GM19193 (cell line): ENCODE measurements around the gene PRR23E.

Experiments
- POLR2A ChIP-seq: IDR thresholded peaks from 4 replicates; pipeline ENCODE4 v1.6.1; 2011; ENCODE audit not compliant: insufficient read depth, insufficient read length; ENCODE audit errors: extremely low read depth

The PRR23E gene, protein sequence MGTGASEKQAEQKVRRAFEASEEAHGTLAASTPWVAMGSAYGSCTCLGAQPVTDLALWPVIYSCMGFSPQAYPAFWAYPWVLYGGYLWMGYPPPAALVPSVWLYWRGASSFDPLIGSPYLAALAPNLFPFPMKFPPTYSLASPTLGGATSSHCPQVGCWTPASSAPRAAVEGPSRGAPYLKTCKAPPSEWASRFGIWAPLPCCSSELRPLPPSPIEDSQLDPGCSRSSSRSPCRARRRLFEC

DNA sequence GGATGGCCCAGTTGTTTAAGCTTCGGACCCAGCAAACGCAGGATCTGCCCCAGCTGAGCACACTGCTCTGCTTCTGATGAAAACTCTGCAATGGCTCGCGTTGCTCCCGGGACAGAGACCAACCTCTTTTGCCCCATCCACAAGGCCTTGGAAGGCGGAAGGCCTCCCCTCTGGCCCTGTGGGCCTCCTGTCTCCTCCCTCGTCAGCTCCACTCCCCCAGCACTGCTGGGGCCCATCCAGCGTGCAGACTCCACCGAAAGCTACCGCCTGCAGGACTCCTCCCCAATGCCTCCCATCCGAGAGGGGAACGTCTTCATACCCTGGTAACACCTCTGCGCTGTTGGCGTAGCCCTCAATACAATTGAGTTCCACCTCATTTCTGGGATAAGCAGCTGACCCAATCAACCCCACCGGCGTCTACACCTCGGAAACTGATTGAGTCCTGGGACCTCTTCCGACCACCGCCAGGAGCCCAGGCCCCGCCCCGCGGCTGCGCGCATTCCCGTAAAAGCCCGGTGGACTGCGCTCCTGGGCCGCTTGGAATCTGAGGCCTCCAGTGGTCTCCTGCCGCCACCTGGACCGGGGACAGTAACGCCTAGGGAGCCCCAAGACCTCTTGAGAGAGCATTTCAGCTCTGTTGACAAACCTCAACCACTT, at the start of gene PRR23E:
Gene PRR23E (plus strand): TSS at position 556 of the 657 bp plus-strand sequence. CDS start 3,555 bp downstream, outside the sequence.
- no peak for TF ChIP-seq POLR2A

DNA sequence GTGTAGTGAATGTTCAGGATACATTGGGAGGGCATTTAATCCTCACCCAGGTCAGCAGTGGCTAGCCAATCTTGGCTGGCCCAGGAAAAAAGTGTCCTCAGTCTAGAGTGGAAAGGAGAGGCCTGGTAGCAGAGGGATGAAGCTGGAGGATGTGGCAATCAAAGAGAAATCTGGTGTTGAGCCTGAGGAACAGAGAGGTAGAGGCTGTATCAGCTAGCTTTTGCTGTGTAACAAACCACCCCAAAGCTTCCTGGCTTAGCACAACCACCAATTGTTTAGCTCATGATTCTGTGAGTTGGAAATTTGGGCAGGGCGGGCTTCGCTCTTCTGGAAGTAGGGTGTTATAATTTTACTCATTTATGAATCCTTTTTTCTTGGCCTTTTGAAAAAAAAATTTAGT, 49.8 kb upstream of the PRR23E start:
- no peak for TF ChIP-seq POLR2A

DNA sequence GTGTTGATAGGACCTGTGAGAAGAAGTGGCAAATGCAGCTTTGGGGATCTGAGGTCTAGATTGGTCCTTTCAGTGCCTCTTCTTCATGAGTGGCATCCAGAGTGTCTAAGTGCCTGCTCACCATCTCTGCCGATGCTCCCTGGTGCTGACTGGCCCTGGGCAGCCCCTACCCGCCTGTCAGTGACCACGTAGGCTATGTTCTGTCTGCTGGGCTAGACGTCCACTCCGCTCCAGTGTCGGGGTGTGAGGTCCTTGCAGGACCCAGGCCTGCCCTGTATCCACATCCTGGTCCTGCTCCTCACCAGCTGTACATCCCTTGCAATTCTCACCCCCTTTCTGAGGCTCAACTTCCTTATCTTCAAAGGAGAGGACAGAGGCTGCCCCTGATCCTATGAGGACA, 48.3 kb upstream of the PRR23E start:
- no peak for TF ChIP-seq POLR2A

DNA sequence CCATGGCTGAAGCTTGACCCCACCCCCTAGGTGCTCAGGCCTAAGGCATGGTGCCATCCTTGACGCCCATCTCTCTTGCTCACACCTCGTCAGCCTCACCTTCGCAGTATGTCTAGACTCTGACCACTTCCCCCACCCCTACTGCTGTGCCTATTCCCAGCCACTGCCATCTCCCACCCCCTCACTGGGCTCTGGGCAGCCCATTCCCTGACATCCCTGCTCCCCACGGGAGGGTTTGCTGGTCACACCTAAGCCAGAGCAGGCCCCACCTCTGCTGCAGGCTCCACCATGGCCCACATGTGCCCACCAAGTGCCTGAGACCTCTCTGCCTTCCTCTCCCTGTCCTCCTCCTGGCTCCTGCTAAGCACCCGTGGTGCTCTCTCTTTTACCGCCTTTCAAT, 47.7 kb upstream of the PRR23E start:
- TF ChIP-seq POLR2A = no peak

DNA sequence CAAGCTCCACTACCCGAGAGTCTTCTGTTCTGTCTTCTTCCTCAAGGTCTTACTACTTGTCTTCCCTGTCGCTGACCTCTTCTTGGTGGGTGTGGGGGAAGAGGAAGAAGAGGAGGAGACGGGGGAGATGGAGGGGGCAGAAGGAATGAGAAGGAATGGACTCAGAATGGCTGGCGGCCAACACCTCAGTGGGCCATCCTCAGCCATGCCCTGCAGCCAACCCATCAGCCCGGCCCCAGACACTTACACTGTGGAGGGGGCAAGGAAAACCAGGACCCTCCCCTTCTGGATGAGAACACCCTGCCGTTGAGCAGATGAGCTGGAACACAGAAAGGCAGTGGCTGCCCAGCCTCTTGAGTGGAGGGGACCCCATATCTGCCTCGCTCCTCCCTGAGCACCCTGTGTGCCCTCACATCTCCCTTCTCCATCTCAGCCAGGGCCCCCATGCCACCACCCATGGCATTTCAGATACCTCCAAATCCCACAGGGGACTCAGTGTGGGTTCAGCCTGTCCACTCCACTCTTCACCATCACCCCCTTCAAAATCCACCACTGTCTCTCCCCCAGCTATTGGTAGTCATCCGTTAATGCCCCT, 45.5 kb upstream of the PRR23E start:
- TF ChIP-seq POLR2A = no peak

DNA sequence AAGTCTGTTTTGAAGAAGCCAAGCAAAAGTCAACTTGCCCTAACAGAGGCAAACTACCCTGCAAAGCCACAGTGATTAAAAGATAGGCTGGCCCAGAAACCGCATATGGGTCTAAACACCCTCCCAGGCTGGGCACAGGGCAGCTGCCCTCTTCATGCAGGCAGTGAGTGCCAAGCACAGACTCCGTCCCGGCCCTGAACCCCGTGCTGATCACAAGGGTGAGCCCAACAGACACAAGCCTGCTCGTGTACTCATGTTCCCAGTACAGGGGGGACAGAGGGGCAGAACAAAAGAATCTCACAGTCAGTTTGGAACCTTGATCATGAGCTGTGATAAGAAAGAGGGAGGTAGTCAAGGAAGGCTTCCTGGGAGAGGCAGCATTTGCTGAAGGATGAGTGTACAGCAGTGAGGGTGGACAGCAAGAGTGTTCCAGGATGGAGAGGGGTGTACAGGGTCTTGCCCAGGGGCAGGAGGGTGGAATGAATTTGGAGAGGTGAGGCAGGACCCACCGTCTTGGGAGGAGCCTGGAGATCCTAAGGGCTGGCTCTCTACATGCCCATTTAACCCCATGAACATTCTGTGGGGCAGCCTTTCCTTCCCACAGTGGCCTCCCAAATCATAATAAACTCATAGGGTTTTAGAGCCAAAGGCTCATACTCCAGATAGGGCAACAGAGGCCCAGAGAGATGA, 43.2 kb upstream of the PRR23E start:
- TF ChIP-seq POLR2A = no peak

DNA sequence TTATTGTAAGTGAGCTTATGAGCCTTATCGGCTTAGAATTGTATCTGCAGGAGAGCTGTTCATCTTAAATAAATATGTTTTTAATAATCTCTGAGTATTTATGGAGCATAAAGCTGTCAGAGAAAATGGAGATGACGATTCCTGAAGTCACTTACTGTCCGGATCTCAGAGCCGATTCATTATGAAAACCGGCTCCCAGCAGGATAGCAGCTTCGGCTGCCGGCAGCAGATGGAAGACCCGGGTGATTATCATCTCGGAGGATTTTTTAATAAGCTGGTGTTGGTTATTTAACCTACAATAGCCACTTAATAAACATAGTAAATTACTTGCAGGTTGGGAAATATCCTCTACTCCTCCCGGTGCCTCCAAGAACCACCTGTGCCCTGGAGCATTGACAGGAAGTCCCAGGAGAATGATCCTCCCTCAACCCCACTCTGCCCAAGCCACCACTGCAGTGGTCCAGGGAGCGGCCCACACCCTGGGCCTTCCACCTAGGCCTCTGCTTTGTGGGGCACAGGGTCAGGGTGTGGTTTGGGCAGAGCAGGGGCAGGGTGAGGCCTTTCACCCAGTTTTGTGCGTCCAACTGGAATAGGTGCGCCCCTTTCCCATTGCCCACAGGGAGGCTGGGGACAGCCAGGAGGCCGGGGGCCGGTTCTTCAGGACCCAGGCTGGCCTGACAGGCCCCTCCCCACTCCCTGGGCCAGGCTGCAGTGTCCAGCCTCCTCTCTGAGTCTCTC, 42.2 kb upstream of the PRR23E start:
- no peak for TF ChIP-seq POLR2A

DNA sequence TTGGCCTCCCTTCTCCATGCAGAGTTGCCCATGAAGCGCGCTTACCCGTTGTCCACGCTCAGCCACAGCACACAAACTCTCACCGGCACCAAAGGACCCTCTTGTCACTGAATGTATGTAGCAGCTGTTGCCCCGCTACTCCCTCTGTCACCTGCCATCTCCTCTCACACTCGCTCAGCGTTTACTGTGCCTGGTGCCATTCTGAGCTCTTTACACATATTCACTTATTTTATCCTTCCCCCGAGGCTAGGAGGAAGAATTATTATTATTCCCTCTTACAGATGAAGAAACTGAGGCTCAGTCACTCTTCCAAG, 41.7 kb upstream of the PRR23E start:
- no peak for TF ChIP-seq POLR2A

DNA sequence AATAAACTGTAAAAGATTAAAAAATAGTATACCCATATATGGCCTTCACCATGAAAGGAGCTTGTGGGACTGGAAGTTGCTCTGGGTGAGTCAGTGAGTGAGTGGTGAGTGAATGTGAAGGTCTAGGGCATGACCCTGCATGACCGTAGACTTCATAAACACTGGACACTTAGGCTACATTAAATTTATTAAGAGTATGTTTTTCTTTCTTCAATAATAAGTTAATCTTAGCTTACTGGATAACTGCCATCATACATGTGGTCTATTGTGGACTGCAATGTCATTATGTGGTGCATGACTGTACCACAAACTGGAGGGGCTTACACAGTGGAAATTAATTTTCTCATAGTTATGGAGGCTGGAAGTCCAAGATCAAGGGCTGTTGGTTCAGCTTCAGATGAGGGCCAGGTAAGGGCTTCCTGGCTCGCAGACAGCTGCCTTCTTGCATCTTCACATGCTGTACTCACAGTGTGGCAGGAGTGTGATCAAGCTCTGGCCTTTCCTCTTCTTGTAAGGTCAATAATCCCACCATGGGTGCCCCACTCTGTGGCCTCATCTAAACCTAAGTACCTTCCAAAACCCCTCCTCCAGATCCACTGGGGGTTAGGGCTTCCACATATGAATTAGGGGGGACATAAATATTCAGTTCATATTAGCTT, 40.8 kb upstream of the PRR23E start:
- TF ChIP-seq POLR2A = no peak

DNA sequence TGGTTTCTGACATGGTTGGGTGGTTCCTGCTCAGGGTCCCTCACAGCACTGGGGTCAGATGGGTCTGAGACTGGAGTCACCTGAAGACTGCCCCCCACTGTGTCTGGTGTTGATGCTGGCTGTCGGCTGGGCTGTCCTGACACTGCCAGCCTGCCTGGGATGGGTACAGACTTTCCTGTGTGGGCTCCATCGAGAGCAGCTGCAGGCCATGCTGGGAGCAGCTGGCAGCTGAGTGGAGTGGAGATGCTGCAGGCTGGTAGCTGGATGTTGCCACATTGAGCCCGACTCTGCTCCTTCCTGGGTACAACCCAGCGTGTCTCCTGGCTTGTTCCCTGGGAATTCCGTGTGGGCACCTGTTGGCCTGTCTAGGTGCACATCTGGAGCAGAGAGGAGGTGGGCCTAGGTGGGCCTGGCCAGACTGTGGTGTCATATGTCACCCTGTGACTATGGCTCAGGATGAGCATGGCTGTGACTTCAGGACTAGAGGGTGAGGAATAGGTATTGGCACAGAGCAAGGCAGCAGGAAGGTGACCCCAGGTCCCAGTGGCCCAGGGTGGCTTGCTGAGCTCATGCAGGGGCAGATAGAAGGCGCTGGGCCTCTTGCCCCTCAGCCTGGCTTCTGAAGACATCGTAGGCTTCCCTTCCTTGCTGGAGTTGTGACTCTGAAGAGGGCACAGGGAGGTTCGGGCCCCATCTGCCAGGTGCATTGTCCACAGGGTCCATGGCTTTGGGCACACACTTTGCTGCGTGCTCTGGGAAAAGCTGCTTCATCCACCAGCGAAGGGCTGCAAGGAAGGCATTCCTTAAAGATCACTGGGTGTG, 40.0 kb upstream of the PRR23E start:
- TF ChIP-seq POLR2A = no peak

DNA sequence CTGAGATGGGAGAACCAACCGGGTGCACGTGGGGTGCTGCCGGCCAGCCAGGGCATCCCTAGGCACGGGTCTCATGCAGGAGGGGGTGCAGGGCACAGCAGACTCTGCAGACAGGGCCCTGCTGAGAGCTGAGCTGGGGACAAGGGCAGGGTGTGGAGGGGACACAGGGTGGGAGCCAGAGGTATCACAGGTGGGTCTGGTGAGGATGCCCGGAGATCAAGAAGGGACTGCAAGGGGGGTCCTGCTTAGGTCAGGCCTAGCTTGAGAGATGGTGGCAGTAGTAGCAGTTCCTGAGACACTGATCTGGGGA, 39.5 kb upstream of the PRR23E start:
- TF ChIP-seq POLR2A = no peak

DNA sequence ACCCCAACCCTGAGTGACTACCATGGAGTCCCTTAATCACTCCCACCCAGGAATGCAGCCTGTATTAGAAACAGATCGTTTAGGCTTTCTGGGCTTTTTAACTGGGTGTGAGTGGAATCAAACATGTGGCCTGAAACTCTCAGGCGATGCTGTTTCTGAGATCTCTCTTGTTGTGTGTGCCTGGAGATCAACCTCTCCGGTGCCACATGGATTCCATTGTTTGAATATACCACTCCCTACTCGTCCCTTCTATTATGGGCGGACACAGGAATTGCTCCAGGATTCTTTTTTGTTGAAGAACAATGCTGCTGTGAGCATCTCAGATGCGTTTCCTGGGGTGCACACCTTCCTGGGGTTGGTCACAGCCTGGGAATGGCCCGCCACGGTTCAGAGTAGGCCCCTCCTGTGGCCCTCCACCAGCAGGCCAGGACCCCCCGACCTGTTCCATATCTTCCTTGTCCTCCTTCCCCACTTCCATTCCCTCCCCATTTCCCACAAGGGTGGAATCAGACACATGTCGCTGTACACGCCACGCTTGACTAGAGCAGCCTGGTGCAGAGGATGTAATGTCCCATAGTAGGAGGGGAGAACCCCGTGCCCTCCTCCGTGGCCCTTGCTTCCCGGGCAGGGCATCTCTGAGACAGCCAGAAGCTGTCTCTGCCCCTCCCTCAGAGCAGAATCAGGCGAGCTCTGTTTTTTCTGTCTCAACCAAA, 36.4 kb upstream of the PRR23E start:
- TF ChIP-seq POLR2A = no peak

DNA sequence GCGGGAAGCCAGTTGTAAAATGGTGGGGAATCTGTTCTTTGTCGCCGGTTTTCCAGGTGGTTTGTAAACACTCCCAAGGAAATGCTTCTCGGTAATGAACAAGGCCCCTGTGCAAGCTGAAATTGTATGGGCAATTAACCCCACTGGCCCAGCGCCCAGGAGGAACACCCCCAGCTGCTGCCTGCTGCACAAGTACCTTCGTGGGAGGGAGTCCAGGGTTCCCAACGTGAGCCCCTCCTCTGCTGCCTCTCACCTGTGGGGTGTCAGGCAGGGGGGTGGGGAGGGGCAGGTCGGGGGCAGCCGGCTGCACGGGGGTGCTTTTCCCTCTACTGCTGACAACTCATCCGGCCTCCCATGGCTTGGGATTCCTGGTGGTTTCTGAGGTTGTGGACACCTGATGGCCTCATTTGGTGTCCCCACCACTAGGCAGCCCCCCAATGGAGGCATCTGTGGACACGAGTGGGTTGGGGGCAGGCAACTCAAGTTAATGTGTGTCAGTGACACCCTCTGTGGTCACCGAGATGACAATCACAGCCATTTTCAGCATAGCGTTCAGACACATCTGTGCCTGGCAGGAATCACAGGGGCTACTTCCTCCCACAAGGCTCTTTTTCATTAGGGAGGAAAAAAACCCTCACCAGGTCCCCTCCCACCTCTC, 35.6 kb upstream of the PRR23E start:
- TF ChIP-seq POLR2A = no peak

DNA sequence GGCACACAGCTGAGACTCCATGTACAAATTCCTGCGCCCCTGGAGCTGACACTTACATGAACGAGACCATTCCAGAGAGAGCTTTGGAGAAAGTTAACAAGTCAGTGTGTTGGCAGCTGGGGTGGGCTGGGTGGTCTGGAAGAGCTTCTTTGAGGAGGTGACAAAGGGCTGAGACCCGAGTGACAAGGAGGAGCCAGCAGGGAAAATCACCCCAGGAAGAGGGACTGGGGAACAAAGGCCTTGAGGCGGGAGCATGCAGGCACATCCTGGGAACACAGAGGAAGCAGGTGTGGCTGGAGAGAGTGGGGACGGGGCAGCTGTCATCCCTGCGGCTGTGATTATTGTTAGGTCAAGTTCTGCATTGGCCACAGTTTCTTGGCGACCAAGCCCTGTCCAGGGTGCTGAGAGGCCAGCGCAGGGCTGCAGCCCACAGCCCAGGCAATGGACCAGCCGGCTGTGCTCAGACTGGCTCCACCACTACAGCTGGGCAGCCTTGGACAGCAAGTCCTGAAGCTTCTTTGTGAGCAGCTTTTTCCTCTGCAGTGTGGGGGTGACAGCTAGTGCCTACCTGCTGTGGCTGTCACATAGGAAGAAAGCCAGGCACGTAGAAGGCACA, 34.2 kb upstream of the PRR23E start:
- TF ChIP-seq POLR2A = no peak
